Astrocyte (in vitro differentiated cells and primary cell): ENCODE results near the gene ADAM19.

Source experiments
- EZH2 ChIP-seq: IDR thresholded peaks from 2 replicates; pipeline ENCODE4 v1.6.1; 2012; ENCODE audit warnings: mild to moderate bottlenecking, low read length, inconsistent platforms; ENCODE audit not compliant: insufficient read depth
- TF ChIP-seq, protein P1 (sequence below): IDR thresholded peaks from 2 replicates; pipeline ENCODE4 v1.5.1; 2011; ENCODE audit warnings: low read depth, mild to moderate bottlenecking, inconsistent platforms, low read length, moderate library complexity; ENCODE audit not compliant: insufficient read depth

DNA sequence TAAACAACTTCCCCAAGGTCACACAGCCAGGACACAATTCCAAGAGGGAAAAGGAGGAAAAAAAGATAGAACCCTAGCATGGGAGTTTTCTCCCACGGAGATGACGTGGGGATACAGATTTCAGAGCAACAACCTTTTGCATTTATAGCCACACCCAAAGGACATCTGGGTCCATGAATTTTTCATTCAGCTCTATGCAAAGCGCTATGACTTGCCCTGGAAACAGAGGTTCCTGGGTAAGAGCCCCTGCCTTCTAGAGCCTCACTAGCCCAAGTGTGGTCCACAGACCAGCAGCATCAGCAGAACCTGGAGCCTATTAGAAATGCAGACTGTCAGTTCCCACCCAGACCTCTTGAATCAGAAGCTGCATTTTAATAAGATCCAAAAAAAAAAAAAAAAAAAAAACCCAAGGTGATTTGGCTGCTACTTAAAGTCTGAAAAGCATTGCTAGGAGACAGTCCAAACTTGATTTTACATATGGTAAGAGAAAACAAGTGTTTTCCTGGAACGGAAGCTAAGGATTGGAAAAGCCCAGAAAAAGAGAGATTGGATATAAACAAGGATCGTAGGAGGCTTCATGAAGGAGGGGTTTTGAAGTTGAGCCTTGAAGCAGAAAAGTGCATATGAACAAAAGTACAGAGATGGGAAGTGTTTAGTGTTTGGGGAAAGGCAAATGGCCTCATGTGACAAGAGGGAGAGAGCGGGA is 17.6 kb upstream of the ADAM19 start:
- TF ChIP-seq, protein P1, sequence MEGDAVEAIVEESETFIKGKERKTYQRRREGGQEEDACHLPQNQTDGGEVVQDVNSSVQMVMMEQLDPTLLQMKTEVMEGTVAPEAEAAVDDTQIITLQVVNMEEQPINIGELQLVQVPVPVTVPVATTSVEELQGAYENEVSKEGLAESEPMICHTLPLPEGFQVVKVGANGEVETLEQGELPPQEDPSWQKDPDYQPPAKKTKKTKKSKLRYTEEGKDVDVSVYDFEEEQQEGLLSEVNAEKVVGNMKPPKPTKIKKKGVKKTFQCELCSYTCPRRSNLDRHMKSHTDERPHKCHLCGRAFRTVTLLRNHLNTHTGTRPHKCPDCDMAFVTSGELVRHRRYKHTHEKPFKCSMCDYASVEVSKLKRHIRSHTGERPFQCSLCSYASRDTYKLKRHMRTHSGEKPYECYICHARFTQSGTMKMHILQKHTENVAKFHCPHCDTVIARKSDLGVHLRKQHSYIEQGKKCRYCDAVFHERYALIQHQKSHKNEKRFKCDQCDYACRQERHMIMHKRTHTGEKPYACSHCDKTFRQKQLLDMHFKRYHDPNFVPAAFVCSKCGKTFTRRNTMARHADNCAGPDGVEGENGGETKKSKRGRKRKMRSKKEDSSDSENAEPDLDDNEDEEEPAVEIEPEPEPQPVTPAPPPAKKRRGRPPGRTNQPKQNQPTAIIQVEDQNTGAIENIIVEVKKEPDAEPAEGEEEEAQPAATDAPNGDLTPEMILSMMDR: no peak
- TF ChIP-seq EZH2: no peak
